WTC11 (cell line): ENCODE results near the gene SERPINH1. TPM values are rescaled to one million over a fixed set of nuclear protein-coding genes. Genes with fewer than 3 reads are reported as not detected.

Experiments used
- ATAC-seq: fragments of 200-7000 bp; cut with Tn5 transposase; 2 replicates; pipeline ENCODE4 v1.10.0; 2021; ENCODE audit warnings: mild to moderate bottlenecking, moderate library complexity
- CTCF ChIA-PET: fragments of 300-600 bp; sonication (Branson Sonifier 250); formaldehyde crosslinking; loops from one replicate; lab custom pipeline; 2021; ENCODE audit warnings: antibody characterized with exemption; lab: Charles Lee
- POLR2A ChIA-PET: fragments of 350-600 bp; sonication (Branson Sonifier 250); formaldehyde crosslinking; loops from one replicate; lab custom pipeline; 2021; ENCODE audit warnings: antibody characterized with exemption; lab: Charles Lee
- DNase-seq: peaks from one replicate; pipeline ENCODE4 v3.0.0; 2021; ENCODE audit warnings: low spot score
- H3K27ac Mint-ChIP-seq: 2 replicates; pipeline ENCODE4 v1.8.0; 2021; ENCODE audit warnings: mixed read lengths
- H3K27me3 Mint-ChIP-seq: 2 replicates; pipeline ENCODE4 v1.8.0; 2021; ENCODE audit warnings: low read depth, mild to moderate bottlenecking, moderate library complexity, mixed read lengths
- H3K36me3 Mint-ChIP-seq: 2 replicates; pipeline ENCODE4 v1.8.0; 2021; ENCODE audit warnings: mixed read lengths
- H3K4me1 Mint-ChIP-seq: 2 replicates; pipeline ENCODE4 v1.8.0; 2022; ENCODE audit warnings: mixed read lengths
- H3K4me3 Mint-ChIP-seq: 2 replicates; pipeline ENCODE4 v1.8.0; 2021; ENCODE audit warnings: mild to moderate bottlenecking, moderate library complexity, mixed read lengths
- H3K9me3 Mint-ChIP-seq: 2 replicates; pipeline ENCODE4 v1.8.0; 2021; ENCODE audit warnings: mixed read lengths
- AR ChIP-seq: fragments of 250-450 bp; sonication (Bioruptor Pico); IDR thresholded peaks from 2 replicates; pipeline ENCODE4 v1.9.0; 2021; ENCODE audit warnings: mild to moderate bottlenecking
- ATF1 ChIP-seq: sonication (generic); formaldehyde crosslinking; IDR thresholded peaks from 2 replicates; pipeline ENCODE4 v1.8.1; 2023; ENCODE audit warnings: mild to moderate bottlenecking, moderate library complexity, missing genetic modification reagents
- CDX4 ChIP-seq: fragments of 250-450 bp; sonication (Bioruptor Pico); IDR thresholded peaks from 2 replicates; pipeline ENCODE4 v1.9.0; 2021; ENCODE audit warnings: moderate library complexity, mild to moderate bottlenecking, inconsistent platforms, borderline replicate concordance
- CREB1 ChIP-seq: sonication (generic); formaldehyde crosslinking; IDR thresholded peaks from 2 replicates; pipeline ENCODE4 v1.8.0; 2023; ENCODE audit warnings: mild to moderate bottlenecking, missing genetic modification reagents
- E2F1 ChIP-seq: sonication (generic); formaldehyde crosslinking; IDR thresholded peaks from 2 replicates; pipeline ENCODE4 v1.8.0; 2022; ENCODE audit warnings: mild to moderate bottlenecking, missing genetic modification reagents
- EMX1 ChIP-seq: fragments of 250-450 bp; sonication (Bioruptor Pico); IDR thresholded peaks from 2 replicates; pipeline ENCODE4 v1.8.0; 2021; ENCODE audit warnings: mild to moderate bottlenecking
- ERG ChIP-seq: fragments of 250-450 bp; sonication (Bioruptor Pico); IDR thresholded peaks from 2 replicates; pipeline ENCODE4 v1.8.0; 2021; ENCODE audit warnings: mild to moderate bottlenecking
- FOXK1 ChIP-seq: sonication (generic); formaldehyde crosslinking; IDR thresholded peaks from 2 replicates; pipeline ENCODE4 v1.8.0; 2022; ENCODE audit warnings: mild to moderate bottlenecking, moderate library complexity, missing genetic modification reagents
- FOXP4 ChIP-seq: sonication (generic); formaldehyde crosslinking; IDR thresholded peaks from 2 replicates; pipeline ENCODE4 v1.8.0; 2022; ENCODE audit warnings: mild to moderate bottlenecking, missing genetic modification reagents
- GTF2I ChIP-seq: fragments of 250-450 bp; sonication (Bioruptor Pico); conservative IDR thresholded peaks from 2 replicates; pipeline ENCODE4 v1.4.0; 2021; ENCODE audit warnings: mild to moderate bottlenecking
- MXD4 ChIP-seq: fragments of 250-450 bp; sonication (Bioruptor Pico); IDR thresholded peaks from 2 replicates; pipeline ENCODE4 v1.8.0; 2021; ENCODE audit warnings: mild to moderate bottlenecking, moderate library complexity, borderline replicate concordance
- MYBL2 ChIP-seq: sonication (generic); formaldehyde crosslinking; IDR thresholded peaks from 2 replicates; pipeline ENCODE4 v1.8.1; 2023; ENCODE audit warnings: mild to moderate bottlenecking, moderate library complexity, missing genetic modification reagents
- NFATC4 ChIP-seq: fragments of 250-450 bp; sonication (Bioruptor Pico); IDR thresholded peaks from 2 replicates; pipeline ENCODE4 v1.9.0; 2021; ENCODE audit warnings: mild to moderate bottlenecking
- NFE2L1 ChIP-seq: sonication (generic); formaldehyde crosslinking; IDR thresholded peaks from 2 replicates; pipeline ENCODE4 v1.8.1; 2023; ENCODE audit warnings: missing genetic modification reagents
- NR3C1 ChIP-seq: sonication (generic); formaldehyde crosslinking; conservative IDR thresholded peaks from 2 replicates; pipeline ENCODE4 v1.8.1; 2023; ENCODE audit warnings: low read depth, mild to moderate bottlenecking, missing genetic modification reagents
- OVOL2 ChIP-seq: fragments of 250-450 bp; sonication (Bioruptor Pico); IDR thresholded peaks from 2 replicates; pipeline ENCODE4 v1.9.0; 2021; ENCODE audit warnings: mild to moderate bottlenecking, borderline replicate concordance
- PRDM15 ChIP-seq: sonication (generic); formaldehyde crosslinking; IDR thresholded peaks from 2 replicates; pipeline ENCODE4 v1.8.0; 2022; ENCODE audit warnings: missing genetic modification reagents
- PRRX2 ChIP-seq: fragments of 250-450 bp; sonication (Bioruptor Pico); IDR thresholded peaks from 2 replicates; pipeline ENCODE4 v1.8.0; 2021; ENCODE audit warnings: mild to moderate bottlenecking
- RELA ChIP-seq: sonication (generic); formaldehyde crosslinking; IDR thresholded peaks from 2 replicates; pipeline ENCODE4 v1.8.1; 2022; ENCODE audit warnings: missing genetic modification reagents, mild to moderate bottlenecking, borderline replicate concordance
- SOX15 ChIP-seq: fragments of 250-450 bp; sonication (Bioruptor Pico); IDR thresholded peaks from 2 replicates; pipeline ENCODE4 v1.9.0; 2021; ENCODE audit warnings: mild to moderate bottlenecking
- TCF7 ChIP-seq: sonication (generic); formaldehyde crosslinking; IDR thresholded peaks from 2 replicates; pipeline ENCODE4 v1.8.0; 2022; ENCODE audit warnings: mild to moderate bottlenecking, low read depth, missing genetic modification reagents, moderate library complexity
- ZNF121 ChIP-seq: sonication (generic); formaldehyde crosslinking; IDR thresholded peaks from 2 replicates; pipeline ENCODE4 v1.8.0; 2023; ENCODE audit warnings: missing genetic modification reagents
- total RNA-seq: library from RNA; stranded (reverse); gene quantifications from 3 replicates; pipeline ENCODE4 v1.2.3, GENCODE V29; 2021

The SERPINH1 gene
- total RNA-seq, 1 experiment from 2014 or later, result 411 TPM

GRCh38 chr11:75588051-75588481 is 26.0 kb downstream of the SERPINH1 start:
- no peaks in the 10 kb centered on the region for H3K9me3 Mint-ChIP-seq
- no peak overlapping the region for H3K27ac Mint-ChIP-seq
- H3K4me3 Mint-ChIP-seq, result no peak overlapping the region
- ATAC-seq, result no peak
- TF ChIP-seq PRRX2 (CRISPR knock-in tag) (no peak), ZNF121 (no peak), MXD4 (CRISPR knock-in tag) (no peak), OVOL2 (CRISPR knock-in tag) (no peak), E2F1 (CRISPR knock-in tag) (no peak), SOX15 (CRISPR knock-in tag) (no peak), CDX4 (CRISPR knock-in tag) (no peak), AR (CRISPR knock-in tag) (no peak), MYBL2 (CRISPR knock-in tag) (no peak), GTF2I (CRISPR knock-in tag) (no peak), RELA (no peak), CREB1 (no peak)
- TF ChIP-seq, all 79 proteins: peak for 0
- no peak for DNase-seq
- CTCF ChIA-PET, result interaction anchor here (1.5 to 1.8 kb wide), 2 partner anchors 10 to 24 kb away, joined by 3 to 4 read pairs; no protein-coding TSS in a partner anchor
- Mint-ChIP-seq H3K36me3 (no peaks in the 10 kb centered on the region), H3K27me3 (peaks cover 2% of the 10 kb centered on the region), H3K4me1 (peaks cover 23% of the 10 kb centered on the region)
- POLR2A ChIA-PET, result no interaction called here

GRCh38 chr11:75589051-75589450 is 27.0 kb downstream of the SERPINH1 start:
- DNase-seq (no peak), ATAC-seq (no peak)
- H3K4me1 Mint-ChIP-seq, result peaks cover 21% of the 10 kb centered on the region
- H3K27ac Mint-ChIP-seq, result no peak overlapping the region
- no peaks in the 10 kb centered on the region for H3K9me3 Mint-ChIP-seq
- CTCF ChIA-PET, result interaction anchor here (1.5 to 1.8 kb wide), 2 partner anchors 9 to 25 kb away, joined by 3 to 4 read pairs; no protein-coding TSS in a partner anchor
- no peak overlapping the region for H3K4me3 Mint-ChIP-seq
- H3K27me3 Mint-ChIP-seq, result peaks cover 2% of the 10 kb centered on the region
- POLR2A ChIA-PET, result no interaction called here
- no peaks in the 10 kb centered on the region for H3K36me3 Mint-ChIP-seq
- no peak for TF ChIP-seq PRDM15 (CRISPR knock-in tag)
- TF ChIP-seq PRRX2 (CRISPR knock-in tag), result no peak
- no peak for TF ChIP-seq FOXP4
- no peak for TF ChIP-seq NFE2L1 (CRISPR knock-in tag)
- no peak for TF ChIP-seq ERG (CRISPR knock-in tag)
- TF ChIP-seq OVOL2 (CRISPR knock-in tag), result no peak
- TF ChIP-seq AR (CRISPR knock-in tag), result no peak
- no peak for TF ChIP-seq NFATC4 (CRISPR knock-in tag)
- TF ChIP-seq ATF1 (CRISPR knock-in tag), result no peak
- TF ChIP-seq NR3C1 (CRISPR knock-in tag), result no peak
- TF ChIP-seq FOXK1, result no peak
- no peak for TF ChIP-seq TCF7
- TF ChIP-seq EMX1 (CRISPR knock-in tag), result no peak
